Cardiac fibroblast (primary cell): ENCODE data around the gene ZBTB25.

Source experiments
- DNase-seq, 2 donors: peaks; one replicate each; pipeline versions ENCODE4 v3.0.0 to v3.0.0-alpha.2; 2010; ENCODE audit warnings: low read depth in 2 of 2
- H3K4me3 ChIP-seq, 2 donors: replicated peaks in 1 of 2; 1 replicate in 1 of 2; 2 replicates in 1 of 2; pipeline ENCODE4 v1.5.1; 2011; ENCODE audit warnings: low read depth in 2 of 2, low read length in 2 of 2, mild to moderate bottlenecking in 2 of 2, moderate library complexity in 1 of 2
- CTCF ChIP-seq: IDR thresholded peaks from one replicate; pipeline ENCODE4 v1.5.1; 2011; ENCODE audit warnings: low read depth, mild to moderate bottlenecking, low read length, inconsistent platforms

ZBTB25 gene

GRCh38 chr14:64416348-64416932, 87.2 kb downstream of the ZBTB25 start:
- no peak for TF ChIP-seq CTCF
- H3K4me3 ChIP-seq = no peak overlapping the region
- peak in 1 of 2 donors; percentile 31 for DNase-seq

GRCh38 chr14:64412237-64412636, 91.4 kb downstream of the ZBTB25 start:
- no peak for TF ChIP-seq CTCF
- no peak overlapping the region for H3K4me3 ChIP-seq
- no peak for DNase-seq

GRCh38 chr14:64411001-64411400, 92.6 kb downstream of the ZBTB25 start:
- no peak for DNase-seq
- no peak overlapping the region for H3K4me3 ChIP-seq
- no peak for TF ChIP-seq CTCF

GRCh38 chr14:64410084-64410774, 93.4 kb downstream of the ZBTB25 start:
- no peak for TF ChIP-seq CTCF
- peak; percentile 45 to 65 for DNase-seq
- H3K4me3 ChIP-seq = no peak overlapping the region

GRCh38 chr14:64409126-64409920, 94.3 kb downstream of the ZBTB25 start:
- TF ChIP-seq CTCF = no peak
- no peak for DNase-seq
- no peak overlapping the region for H3K4me3 ChIP-seq

- DNase-seq = no peak
- H3K4me3 ChIP-seq = no peak overlapping the region
- TF ChIP-seq CTCF = no peak
Measured at GRCh38 chr14:64407329-64407728, 96.3 kb downstream of the ZBTB25 start.
